HG02610 (cell line): ENCODE results near the gene RHOT1.

ENCODE experiments used
- ATAC-seq: cut with Tn5 transposase; IDR thresholded peaks from one replicate; pipeline ENCODE4 v1.9.1; 2021; ENCODE audit warnings: mild to moderate bottlenecking, moderate library complexity; ENCODE audit not compliant: unreplicated experiment

The RHOT1 gene

DNA sequence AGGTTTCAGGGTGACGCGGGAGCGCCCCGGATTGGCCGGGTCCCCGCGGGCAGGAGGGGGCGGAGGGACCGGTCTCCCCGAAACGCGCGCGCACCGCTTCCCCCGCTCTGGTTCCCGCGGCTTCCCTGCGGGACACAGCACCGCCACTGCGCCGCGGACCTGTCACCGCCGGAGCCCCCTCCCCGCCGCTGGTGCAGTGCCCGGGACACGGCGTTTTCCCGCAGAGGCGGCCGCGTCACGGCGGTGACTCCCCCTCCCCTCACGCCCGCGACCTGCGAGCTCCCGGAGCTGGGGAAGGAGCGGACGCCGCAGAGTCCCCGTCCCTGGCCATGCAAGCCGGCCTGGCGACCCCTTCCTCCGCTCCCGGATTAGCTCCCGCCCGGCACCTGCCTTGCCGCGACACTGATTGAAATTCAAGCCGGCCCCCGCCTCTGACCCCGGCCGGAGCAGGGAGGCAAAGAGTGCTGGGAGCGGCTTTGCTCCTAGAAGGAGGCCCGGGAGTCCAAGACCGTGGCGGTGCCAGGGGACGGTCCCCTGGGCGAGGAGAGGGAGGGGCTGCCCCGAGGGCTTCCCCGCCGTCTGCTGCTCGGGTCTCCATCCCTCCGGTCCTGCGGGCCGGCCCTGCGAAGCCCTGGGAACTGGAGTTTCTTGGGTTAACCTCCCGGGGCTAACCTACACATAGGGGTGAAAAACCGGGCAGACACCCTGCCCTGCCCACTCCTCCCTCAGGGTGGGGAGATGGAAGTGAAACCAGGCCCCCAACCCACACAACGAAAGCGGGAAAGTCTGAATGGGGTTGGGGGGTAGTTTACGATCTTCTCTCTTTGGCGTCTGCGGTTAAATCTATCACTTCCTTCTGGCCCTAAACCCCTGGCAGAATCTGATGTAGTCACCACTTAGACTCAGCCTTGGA, 124.3 kb downstream of the RHOT1 start:
- no peak for ATAC-seq

- ATAC-seq = no peak
These were observed 125.4 kb downstream of the RHOT1 start for GRCh38 chr17:32267690-32268205.

DNA sequence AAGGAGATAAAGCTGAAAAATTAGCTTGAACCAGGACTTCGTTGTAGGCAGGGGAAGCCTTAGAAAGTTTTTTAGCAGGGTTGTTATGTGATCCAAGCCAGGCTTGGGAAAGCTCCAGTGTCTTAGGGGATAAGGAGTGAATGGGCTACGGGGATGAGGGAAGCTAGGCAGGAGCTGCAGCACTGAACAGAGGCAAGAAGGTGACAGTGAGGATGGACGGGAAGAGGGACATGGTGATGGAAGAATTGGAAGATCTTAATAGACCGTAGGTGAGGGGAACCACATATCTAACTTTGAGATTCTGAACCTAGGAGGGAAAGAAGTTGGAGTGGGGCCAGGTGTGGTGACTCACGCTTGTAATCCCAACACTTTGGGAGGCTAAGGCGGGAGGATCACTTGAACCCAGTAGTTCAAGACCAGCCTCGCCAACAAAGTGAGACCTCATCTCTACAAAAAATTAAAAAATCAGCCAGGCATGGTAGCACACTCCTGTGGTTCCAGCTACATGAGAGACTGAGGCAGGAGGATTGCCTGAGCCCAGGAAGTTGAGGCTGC, 126.5 kb downstream of the RHOT1 start:
- ATAC-seq = no peak

- no peak for ATAC-seq
These were observed 127.1 kb downstream of the RHOT1 start for GRCh38 chr17:32269377-32269776.

- ATAC-seq = no peak
These were observed 129.5 kb downstream of the RHOT1 start for GRCh38 chr17:32271844-32272243.

- no peak for ATAC-seq
These were observed 131.8 kb downstream of the RHOT1 start for GRCh38 chr17:32274101-32274500.

DNA sequence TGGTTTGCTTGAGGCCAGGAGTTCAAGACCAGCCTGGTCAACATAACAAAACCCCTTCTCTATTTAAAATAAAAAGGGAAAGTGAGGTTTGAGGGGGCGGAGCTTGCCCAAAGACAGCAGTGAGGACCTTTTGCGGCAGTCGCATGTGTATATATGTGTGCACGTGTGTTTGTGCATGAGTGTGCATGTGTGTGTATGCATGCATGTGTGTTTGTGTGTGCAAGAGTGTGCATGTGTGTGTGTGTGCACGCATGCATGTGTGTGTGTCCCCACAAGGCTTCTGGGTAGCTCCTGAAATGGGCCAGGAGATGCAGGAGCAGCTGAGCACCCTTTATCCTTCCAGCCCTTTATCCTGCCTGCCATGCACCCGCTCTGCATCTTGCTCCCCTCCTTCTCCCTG, 132.3 kb downstream of the RHOT1 start:
- ATAC-seq = no peak
